ENCODE data around the gene VGF.

The VGF gene

DNA sequence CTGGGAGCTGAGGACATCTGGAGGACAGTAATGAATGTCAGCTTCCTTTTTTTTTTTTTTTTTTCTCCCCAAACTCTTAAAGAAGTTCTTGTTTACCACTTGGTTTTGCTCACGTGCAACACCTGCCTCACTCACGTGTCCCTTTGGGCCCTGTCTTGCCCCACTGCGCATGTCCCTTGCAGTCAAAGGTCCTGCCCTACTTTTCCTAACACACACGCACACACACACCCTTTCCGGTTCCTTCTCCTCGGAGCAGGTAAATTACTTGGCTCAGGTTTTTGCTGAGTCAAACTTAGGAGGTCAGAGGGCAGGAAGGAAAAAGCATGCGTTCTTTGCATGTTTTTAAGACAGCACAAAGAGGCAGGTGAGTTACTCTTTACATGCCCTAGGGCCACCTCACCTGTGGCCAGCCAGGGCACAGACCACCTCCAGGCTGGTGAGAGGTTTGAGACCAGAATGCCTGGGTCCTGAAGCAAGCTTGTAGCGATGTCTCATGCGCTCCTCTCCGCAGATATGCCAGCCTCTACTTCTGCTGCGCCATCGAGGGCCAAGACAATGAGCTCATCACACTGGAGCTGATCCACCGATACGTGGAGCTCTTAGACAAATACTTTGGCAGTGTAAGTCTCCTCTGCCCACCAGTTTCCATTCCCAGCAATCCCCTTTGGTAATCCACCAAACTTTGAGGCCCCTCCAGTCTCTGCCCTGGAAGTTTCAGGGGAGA, 8.3 kb downstream of the VGF start:
- H3K27ac ChIP-seq (ENCODE audit: extremely low read depth, low read depth, low read length): no peak overlapping the region
- H3K36me3 ChIP-seq (ENCODE audit: control insufficient read depth in 2 of 2, insufficient read depth in 1 of 2, low read length in 2 of 2): peaks cover 3 to 17% of the 10 kb centered on the region in 2 experiments; a peak in 2 of 3 replicates
- H3K4me1 ChIP-seq (ENCODE audit: control insufficient read depth, insufficient read depth, low read length): peaks cover 5% of the 10 kb centered on the region; the same call in 1 of the 2 replicates
- ChIA-PET CTCF (interaction anchor here (0.5 to 8.6 kb wide), 8 partner anchors 13 to 87 kb away, joined by 3 to 84 read pairs (median 4); no protein-coding TSS in a partner anchor), POLR2A (interaction anchor here (0.5 to 1.0 kb wide), 5 partner anchors 8 to 195 kb away, joined by 3 to 6 read pairs (median 4); partner anchors contain the start of genes PLOD3 and VGF)
- no peaks in the 10 kb centered on the region for H3K9me3 ChIP-seq (ENCODE audit: control insufficient read depth, insufficient read depth, low read depth, low read length)
- TF ChIP-seq SP2 (tag by site-specific recombination; IDR thresholded peaks at IDR 0.05) (no peak), ZNF571 (tag by site-specific recombination; IDR thresholded peaks at IDR 0.05) (no peak)
- TF ChIP-seq, protein P1, sequence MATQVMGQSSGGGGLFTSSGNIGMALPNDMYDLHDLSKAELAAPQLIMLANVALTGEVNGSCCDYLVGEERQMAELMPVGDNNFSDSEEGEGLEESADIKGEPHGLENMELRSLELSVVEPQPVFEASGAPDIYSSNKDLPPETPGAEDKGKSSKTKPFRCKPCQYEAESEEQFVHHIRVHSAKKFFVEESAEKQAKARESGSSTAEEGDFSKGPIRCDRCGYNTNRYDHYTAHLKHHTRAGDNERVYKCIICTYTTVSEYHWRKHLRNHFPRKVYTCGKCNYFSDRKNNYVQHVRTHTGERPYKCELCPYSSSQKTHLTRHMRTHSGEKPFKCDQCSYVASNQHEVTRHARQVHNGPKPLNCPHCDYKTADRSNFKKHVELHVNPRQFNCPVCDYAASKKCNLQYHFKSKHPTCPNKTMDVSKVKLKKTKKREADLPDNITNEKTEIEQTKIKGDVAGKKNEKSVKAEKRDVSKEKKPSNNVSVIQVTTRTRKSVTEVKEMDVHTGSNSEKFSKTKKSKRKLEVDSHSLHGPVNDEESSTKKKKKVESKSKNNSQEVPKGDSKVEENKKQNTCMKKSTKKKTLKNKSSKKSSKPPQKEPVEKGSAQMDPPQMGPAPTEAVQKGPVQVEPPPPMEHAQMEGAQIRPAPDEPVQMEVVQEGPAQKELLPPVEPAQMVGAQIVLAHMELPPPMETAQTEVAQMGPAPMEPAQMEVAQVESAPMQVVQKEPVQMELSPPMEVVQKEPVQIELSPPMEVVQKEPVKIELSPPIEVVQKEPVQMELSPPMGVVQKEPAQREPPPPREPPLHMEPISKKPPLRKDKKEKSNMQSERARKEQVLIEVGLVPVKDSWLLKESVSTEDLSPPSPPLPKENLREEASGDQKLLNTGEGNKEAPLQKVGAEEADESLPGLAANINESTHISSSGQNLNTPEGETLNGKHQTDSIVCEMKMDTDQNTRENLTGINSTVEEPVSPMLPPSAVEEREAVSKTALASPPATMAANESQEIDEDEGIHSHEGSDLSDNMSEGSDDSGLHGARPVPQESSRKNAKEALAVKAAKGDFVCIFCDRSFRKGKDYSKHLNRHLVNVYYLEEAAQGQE (tag by site-specific recombination; IDR thresholded peaks at IDR 0.05): no peak
- H3K4me3 ChIP-seq (ENCODE audit: low read depth, low read length): no peak overlapping the region

DNA sequence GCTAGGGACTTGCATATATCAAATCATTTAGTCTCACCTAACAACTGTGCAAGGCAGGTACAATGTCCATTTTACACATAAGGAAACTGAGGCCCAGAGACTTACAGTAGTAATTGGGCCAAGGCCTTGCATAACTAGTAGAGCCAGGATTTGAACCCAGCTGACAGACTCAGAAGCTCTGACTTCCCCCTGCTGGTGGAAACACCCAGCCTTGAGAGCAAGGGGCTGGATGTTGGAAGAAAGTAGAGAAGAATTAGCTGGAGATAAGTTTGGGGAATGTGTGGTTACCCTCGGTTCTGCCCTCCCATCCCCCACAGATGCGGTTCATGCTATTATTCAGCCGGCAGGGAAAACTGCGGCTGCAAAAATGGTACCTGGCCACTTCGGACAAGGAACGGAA, 9.1 kb downstream of the VGF start:
- H3K9me3 ChIP-seq (ENCODE audit: control insufficient read depth, insufficient read depth, low read depth, low read length): no peaks in the 10 kb centered on the region
- H3K4me1 ChIP-seq (ENCODE audit: control insufficient read depth, insufficient read depth, low read length): peaks cover 5% of the 10 kb centered on the region; the same call in 1 of the 2 replicates
- POLR2A ChIA-PET: interaction anchor here (0.9 to 1.0 kb wide), 3 partner anchors 9 to 35 kb away, joined by 3 to 5 read pairs (median 4); partner anchors contain the start of gene VGF
- H3K4me3 ChIP-seq (ENCODE audit: low read depth, low read length): no peak overlapping the region
- CTCF ChIA-PET: interaction anchor here (1.4 to 8.6 kb wide), 4 partner anchors 12 to 88 kb away, joined by 3 to 84 read pairs (median 10); no protein-coding TSS in a partner anchor
- no peak overlapping the region for H3K27ac ChIP-seq (ENCODE audit: extremely low read depth, low read depth, low read length)
- TF ChIP-seq, protein P2, sequence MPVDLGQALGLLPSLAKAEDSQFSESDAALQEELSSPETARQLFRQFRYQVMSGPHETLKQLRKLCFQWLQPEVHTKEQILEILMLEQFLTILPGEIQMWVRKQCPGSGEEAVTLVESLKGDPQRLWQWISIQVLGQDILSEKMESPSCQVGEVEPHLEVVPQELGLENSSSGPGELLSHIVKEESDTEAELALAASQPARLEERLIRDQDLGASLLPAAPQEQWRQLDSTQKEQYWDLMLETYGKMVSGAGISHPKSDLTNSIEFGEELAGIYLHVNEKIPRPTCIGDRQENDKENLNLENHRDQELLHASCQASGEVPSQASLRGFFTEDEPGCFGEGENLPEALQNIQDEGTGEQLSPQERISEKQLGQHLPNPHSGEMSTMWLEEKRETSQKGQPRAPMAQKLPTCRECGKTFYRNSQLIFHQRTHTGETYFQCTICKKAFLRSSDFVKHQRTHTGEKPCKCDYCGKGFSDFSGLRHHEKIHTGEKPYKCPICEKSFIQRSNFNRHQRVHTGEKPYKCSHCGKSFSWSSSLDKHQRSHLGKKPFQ (tag by site-specific recombination; IDR thresholded peaks at IDR 0.05): no peak
- TF ChIP-seq GFI1B (tag by site-specific recombination; IDR thresholded peaks at IDR 0.05) (no peak), ZNF121 (tag by site-specific recombination; IDR thresholded peaks at IDR 0.05) (no peak), ZNF248 (tag by site-specific recombination; IDR thresholded peaks at IDR 0.05) (no peak), ZNF830 (tag by site-specific recombination; IDR thresholded peaks at IDR 0.05; ENCODE audit: low read depth) (no peak), OVOL3 (tag by site-specific recombination; IDR thresholded peaks at IDR 0.05) (no peak), ZNF394 (tag by site-specific recombination; IDR thresholded peaks at IDR 0.05; ENCODE audit: borderline replicate concordance) (no peak), ZNF366 (tag by site-specific recombination; conservative IDR thresholded peaks at IDR 0.05) (no peak)
- TF ChIP-seq, protein P3, sequence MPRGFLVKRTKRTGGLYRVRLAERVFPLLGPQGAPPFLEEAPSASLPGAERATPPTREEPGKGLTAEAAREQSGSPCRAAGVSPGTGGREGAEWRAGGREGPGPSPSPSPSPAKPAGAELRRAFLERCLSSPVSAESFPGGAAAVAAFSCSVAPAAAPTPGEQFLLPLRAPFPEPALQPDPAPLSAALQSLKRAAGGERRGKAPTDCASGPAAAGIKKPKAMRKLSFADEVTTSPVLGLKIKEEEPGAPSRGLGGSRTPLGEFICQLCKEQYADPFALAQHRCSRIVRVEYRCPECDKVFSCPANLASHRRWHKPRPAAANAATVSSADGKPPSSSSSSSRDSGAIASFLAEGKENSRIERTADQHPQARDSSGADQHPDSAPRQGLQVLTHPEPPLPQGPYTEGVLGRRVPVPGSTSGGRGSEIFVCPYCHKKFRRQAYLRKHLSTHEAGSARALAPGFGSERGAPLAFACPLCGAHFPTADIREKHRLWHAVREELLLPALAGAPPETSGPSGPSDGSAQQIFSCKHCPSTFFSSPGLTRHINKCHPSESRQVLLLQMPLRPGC (tag by site-specific recombination; IDR thresholded peaks at IDR 0.05): no peak
- H3K36me3 ChIP-seq (ENCODE audit: control insufficient read depth in 2 of 2, insufficient read depth in 1 of 2, low read length in 2 of 2): peaks cover 3 to 17% of the 10 kb centered on the region in 2 experiments; a peak in 2 of 3 replicates

DNA sequence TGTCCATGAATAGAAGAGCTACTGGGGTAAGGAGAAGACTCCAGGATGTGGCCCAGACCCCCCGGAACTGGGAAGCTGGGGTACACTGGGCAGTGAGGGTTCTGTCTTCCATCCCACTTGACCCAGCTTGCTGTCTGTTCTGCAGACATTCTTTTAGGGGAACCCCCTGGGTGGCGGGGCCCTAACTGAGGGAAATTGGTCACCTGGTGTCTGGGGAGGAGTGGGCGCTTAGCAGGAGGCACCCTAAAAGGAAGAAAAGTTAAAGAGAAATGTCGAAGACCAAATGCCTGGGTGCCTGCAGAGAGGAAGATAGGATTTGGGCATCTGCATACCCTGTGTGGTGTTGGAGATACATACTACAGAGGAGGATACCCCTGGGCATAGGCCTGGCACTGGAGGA, 10.1 kb downstream of the VGF start:
- POLR2A ChIA-PET: no interaction called here
- 0 out of 2 replicates have a peak, but pooled peaks have one; percentile 36 for TF ChIP-seq ZIC2 (tag by site-specific recombination; IDR thresholded peaks at IDR 0.05)
- no peak for TF ChIP-seq MZF1 (tag by site-specific recombination; IDR thresholded peaks at IDR 0.05; ENCODE audit: borderline replicate concordance)
- 0 out of 2 replicates have a peak, but pooled peaks have one; percentile 22 for TF ChIP-seq GLIS1 (tag by site-specific recombination; IDR thresholded peaks at IDR 0.05)
- H3K36me3 ChIP-seq (ENCODE audit: control insufficient read depth in 2 of 2, insufficient read depth in 1 of 2, low read length in 2 of 2): peaks cover 3 to 17% of the 10 kb centered on the region in 2 experiments; a peak in 2 of 3 replicates
- CTCF ChIA-PET: interaction anchor here (1.7 to 8.6 kb wide), 3 partner anchors 11 to 58 kb away, joined by 3 to 84 read pairs (median 16); no protein-coding TSS in a partner anchor
- H3K4me1 ChIP-seq (ENCODE audit: control insufficient read depth, insufficient read depth, low read length): peaks cover 5% of the 10 kb centered on the region; the same call in 1 of the 2 replicates
- H3K9me3 ChIP-seq (ENCODE audit: control insufficient read depth, insufficient read depth, low read depth, low read length): no peaks in the 10 kb centered on the region
- H3K27ac ChIP-seq (ENCODE audit: extremely low read depth, low read depth, low read length): peak overlapping the region; percentile 41; the same call in 1 of the 2 replicates
- peak overlapping the region; percentile 80 for H3K4me3 ChIP-seq (ENCODE audit: low read depth, low read length)

All from HEK293 (cell line).